ENCODE results near the gene GSX2.

GSX2 gene

DNA sequence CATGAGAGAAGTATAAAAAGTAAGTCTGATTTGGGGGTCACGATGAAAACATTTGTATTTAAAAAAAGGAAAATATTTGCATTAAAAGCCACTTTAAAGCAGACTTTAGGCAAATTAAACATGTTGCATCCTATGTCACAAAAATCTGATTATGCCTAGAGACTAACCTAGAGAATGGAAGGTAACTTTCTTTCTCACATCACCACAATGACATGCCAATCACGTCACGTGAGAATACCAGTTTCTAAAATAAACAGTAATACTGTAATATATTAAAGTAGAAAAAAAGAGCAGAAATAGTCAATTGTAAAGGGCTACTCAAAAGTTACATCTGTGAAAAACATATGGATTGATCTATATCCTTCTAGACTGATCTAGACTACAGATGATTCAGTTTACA, 38.9 kb upstream of the GSX2 start:
- no peak for TF ChIP-seq EP300 (IDR thresholded peaks at IDR 0.05; ENCODE audit: borderline replicate concordance)
- TF ChIP-seq TCF12 (IDR thresholded peaks at IDR 0.05; ENCODE audit: low read depth), result no peak
- no peak for TF ChIP-seq ZBTB7A (IDR thresholded peaks at IDR 0.05; ENCODE audit: low read depth)
- TF ChIP-seq, protein P1, sequence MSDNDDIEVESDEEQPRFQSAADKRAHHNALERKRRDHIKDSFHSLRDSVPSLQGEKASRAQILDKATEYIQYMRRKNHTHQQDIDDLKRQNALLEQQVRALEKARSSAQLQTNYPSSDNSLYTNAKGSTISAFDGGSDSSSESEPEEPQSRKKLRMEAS (IDR thresholded peaks at IDR 0.05), result no peak
- TF ChIP-seq, protein P2, sequence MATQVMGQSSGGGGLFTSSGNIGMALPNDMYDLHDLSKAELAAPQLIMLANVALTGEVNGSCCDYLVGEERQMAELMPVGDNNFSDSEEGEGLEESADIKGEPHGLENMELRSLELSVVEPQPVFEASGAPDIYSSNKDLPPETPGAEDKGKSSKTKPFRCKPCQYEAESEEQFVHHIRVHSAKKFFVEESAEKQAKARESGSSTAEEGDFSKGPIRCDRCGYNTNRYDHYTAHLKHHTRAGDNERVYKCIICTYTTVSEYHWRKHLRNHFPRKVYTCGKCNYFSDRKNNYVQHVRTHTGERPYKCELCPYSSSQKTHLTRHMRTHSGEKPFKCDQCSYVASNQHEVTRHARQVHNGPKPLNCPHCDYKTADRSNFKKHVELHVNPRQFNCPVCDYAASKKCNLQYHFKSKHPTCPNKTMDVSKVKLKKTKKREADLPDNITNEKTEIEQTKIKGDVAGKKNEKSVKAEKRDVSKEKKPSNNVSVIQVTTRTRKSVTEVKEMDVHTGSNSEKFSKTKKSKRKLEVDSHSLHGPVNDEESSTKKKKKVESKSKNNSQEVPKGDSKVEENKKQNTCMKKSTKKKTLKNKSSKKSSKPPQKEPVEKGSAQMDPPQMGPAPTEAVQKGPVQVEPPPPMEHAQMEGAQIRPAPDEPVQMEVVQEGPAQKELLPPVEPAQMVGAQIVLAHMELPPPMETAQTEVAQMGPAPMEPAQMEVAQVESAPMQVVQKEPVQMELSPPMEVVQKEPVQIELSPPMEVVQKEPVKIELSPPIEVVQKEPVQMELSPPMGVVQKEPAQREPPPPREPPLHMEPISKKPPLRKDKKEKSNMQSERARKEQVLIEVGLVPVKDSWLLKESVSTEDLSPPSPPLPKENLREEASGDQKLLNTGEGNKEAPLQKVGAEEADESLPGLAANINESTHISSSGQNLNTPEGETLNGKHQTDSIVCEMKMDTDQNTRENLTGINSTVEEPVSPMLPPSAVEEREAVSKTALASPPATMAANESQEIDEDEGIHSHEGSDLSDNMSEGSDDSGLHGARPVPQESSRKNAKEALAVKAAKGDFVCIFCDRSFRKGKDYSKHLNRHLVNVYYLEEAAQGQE (IDR thresholded peaks at IDR 0.05; ENCODE audit: low read depth), result no peak
- no peak for TF ChIP-seq EGR1 (IDR thresholded peaks at IDR 0.05)
- TF ChIP-seq CREB1 (IDR thresholded peaks at IDR 0.05; ENCODE audit: low read depth), result no peak
- TF ChIP-seq YY1 (IDR thresholded peaks at IDR 0.05; ENCODE audit: low read depth), result no peak
- TF ChIP-seq FOXM1 (IDR thresholded peaks at IDR 0.05; ENCODE audit: borderline replicate concordance, low read depth), result no peak
- no peak for TF ChIP-seq RAD21 (IDR thresholded peaks at IDR 0.05; ENCODE audit: low read depth)
- TF ChIP-seq NFIC (IDR thresholded peaks at IDR 0.05), result no peak
- no peak for TF ChIP-seq TEAD4 (IDR thresholded peaks at IDR 0.05)
- no peak for TF ChIP-seq CEBPB (IDR thresholded peaks at IDR 0.05)
- no peak for TF ChIP-seq TAF1 (IDR thresholded peaks at IDR 0.05; ENCODE audit: low read depth)

DNA sequence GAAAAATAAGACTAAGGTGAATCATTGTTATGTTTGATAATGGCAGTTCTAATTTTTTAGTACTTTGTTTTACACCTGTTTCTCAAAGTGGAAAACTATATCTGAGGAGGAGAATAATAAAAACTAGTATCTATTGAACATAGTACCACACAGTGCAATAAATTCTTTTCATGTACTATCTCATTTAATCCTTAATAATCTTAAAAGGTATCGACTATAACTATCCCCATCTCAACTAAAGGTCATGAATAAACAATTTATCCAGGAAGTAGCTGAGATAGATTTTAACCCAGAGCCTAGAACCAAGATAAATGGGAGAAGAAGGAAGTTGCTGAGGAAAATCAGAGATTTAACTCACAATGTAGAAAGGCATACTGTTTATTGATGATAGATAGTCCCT, 38.1 kb upstream of the GSX2 start:
- TF ChIP-seq EP300 (IDR thresholded peaks at IDR 0.05; ENCODE audit: borderline replicate concordance) (no peak), EGR1 (IDR thresholded peaks at IDR 0.05) (no peak), CREB1 (IDR thresholded peaks at IDR 0.05; ENCODE audit: low read depth) (no peak), RAD21 (IDR thresholded peaks at IDR 0.05; ENCODE audit: low read depth) (no peak), TEAD4 (IDR thresholded peaks at IDR 0.05) (no peak), CEBPB (IDR thresholded peaks at IDR 0.05) (no peak), NFIC (IDR thresholded peaks at IDR 0.05) (no peak), TCF12 (IDR thresholded peaks at IDR 0.05; ENCODE audit: low read depth) (no peak), TAF1 (IDR thresholded peaks at IDR 0.05; ENCODE audit: low read depth) (no peak), ZBTB7A (IDR thresholded peaks at IDR 0.05; ENCODE audit: low read depth) (no peak), FOXM1 (IDR thresholded peaks at IDR 0.05; ENCODE audit: borderline replicate concordance, low read depth) (no peak), YY1 (IDR thresholded peaks at IDR 0.05; ENCODE audit: low read depth) (no peak)
- TF ChIP-seq, protein P3, sequence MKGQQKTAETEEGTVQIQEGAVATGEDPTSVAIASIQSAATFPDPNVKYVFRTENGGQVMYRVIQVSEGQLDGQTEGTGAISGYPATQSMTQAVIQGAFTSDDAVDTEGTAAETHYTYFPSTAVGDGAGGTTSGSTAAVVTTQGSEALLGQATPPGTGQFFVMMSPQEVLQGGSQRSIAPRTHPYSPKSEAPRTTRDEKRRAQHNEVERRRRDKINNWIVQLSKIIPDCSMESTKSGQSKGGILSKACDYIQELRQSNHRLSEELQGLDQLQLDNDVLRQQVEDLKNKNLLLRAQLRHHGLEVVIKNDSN (IDR thresholded peaks at IDR 0.05), result no peak
- TF ChIP-seq, protein P2 (IDR thresholded peaks at IDR 0.05; ENCODE audit: low read depth), result no peak
- TF ChIP-seq, protein P1 (IDR thresholded peaks at IDR 0.05), result no peak

DNA sequence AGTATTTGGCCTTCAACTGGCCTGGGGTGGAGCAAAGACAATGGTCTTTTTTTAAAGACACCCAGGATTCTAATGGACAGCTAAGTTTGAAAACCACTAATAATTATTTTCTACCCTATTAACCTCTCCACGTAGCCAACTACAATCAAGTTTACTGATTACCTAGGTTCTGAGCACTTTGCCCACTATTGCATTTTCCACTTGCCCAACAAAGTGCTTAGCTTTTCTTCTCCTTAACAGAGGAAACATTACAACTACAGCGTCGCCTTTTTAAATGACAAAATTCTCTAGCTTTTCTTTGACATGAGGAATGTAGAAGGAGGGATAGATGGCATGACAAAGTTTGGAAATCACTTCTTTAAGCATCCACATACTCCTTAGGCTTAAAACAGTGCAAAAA, 37.6 kb upstream of the GSX2 start:
- no peak for TF ChIP-seq NFIC (IDR thresholded peaks at IDR 0.05)

DNA sequence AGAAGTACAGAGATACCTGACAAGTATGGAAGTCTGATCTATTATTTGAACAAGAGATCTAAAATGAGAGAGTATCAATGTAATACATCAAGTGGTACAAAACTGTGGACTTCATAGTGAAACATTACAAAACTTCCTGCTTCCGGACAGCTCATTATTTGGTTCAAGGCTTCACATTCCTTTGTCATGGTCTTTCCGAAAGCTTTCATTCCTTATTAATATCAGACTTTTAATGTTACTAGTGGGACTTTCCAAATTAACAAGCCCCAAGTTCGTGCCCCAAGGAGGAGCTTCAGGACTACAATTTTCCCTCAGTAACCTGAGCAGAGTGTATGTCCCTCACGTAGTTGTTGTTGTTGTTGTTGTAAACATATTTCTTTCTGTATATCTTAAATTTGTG, 36.7 kb upstream of the GSX2 start:
- TF ChIP-seq TCF12 (IDR thresholded peaks at IDR 0.05; ENCODE audit: low read depth) (no peak), FOXM1 (IDR thresholded peaks at IDR 0.05; ENCODE audit: borderline replicate concordance, low read depth) (no peak), EP300 (IDR thresholded peaks at IDR 0.05; ENCODE audit: borderline replicate concordance) (no peak), CREB1 (IDR thresholded peaks at IDR 0.05; ENCODE audit: low read depth) (no peak), EGR1 (IDR thresholded peaks at IDR 0.05) (no peak), NFIC (IDR thresholded peaks at IDR 0.05) (no peak)
- TF ChIP-seq, protein P3 (IDR thresholded peaks at IDR 0.05), result no peak

DNA sequence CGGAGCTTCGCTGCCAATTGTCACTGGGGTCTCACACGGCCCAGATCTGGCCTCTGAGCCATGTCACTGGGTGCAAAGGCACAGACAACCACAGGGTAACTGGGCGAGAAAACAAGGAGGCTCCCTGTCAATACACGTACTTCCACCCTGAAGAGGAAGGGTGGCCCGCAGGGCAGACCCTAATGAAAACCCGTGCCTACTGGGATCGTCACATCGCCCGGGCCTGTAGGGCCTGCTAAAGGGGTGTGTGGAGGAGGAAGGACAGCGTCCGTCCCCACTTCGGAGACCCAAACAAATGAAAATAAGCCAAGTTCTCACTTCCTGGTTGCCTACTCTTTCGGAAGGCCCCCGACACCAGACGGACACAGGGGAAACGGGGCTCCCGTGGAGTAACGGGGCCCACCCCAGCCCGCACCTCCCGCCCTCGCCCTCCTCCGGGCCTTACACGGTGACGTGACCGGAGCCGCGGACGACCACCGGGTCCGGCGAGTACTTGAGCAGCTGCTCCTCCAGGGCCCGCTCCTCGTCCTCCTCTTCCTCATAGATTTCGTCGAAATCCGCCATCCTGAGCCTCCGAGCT, 36.1 kb upstream of the GSX2 start:
- no peak for TF ChIP-seq CEBPB (IDR thresholded peaks at IDR 0.05)
- TF ChIP-seq, protein P2 (IDR thresholded peaks at IDR 0.05; ENCODE audit: low read depth), result no peak
- no peak for TF ChIP-seq TAF1 (IDR thresholded peaks at IDR 0.05; ENCODE audit: low read depth)
- no peak for TF ChIP-seq ZBTB7A (IDR thresholded peaks at IDR 0.05; ENCODE audit: low read depth)
- no peak for TF ChIP-seq YY1 (IDR thresholded peaks at IDR 0.05; ENCODE audit: low read depth)
- no peak for TF ChIP-seq TCF12 (IDR thresholded peaks at IDR 0.05; ENCODE audit: low read depth)
- TF ChIP-seq CREB1 (IDR thresholded peaks at IDR 0.05; ENCODE audit: low read depth), result no peak
- no peak for TF ChIP-seq NFIC (IDR thresholded peaks at IDR 0.05)
- TF ChIP-seq FOXM1 (IDR thresholded peaks at IDR 0.05; ENCODE audit: borderline replicate concordance, low read depth), result no peak
- no peak for TF ChIP-seq EGR1 (IDR thresholded peaks at IDR 0.05)
- TF ChIP-seq, protein P3 (IDR thresholded peaks at IDR 0.05), result no peak

Measured in Ishikawa (cell line).